ENCODE measurements around the gene UFD1. TPM values are rescaled to one million over a fixed set of nuclear protein-coding genes. Genes with fewer than 3 reads are reported as not detected.

The UFD1 gene
- total RNA-seq, 1 experiment from 2014 or later = 62.3 TPM

GRCh38 chr22:19455033-19455432, 24.0 kb downstream of the UFD1 start:
- no peaks in the 10 kb centered on the region for H3K9me3 Mint-ChIP-seq (ENCODE audit: unreplicated experiment)
- intact Hi-C loops (cut with micrococcal nuclease) = no loop called here
- ChIA-PET POLR2A (interaction anchor here (1.3 kb wide), 1 partner anchor 8 kb away, joined by 4 read pairs; no protein-coding TSS in a partner anchor), CTCF (no interaction called here)
- no peaks in the 10 kb centered on the region for H3K27me3 Mint-ChIP-seq (ENCODE audit: insufficient read depth, unreplicated experiment)
- peaks cover 72% of the 10 kb centered on the region for H3K36me3 Mint-ChIP-seq (ENCODE audit: insufficient read depth, unreplicated experiment)
- DNase-seq (ENCODE audit: unreplicated experiment) = no peak
- no TSS peak for BruUV-seq (replicated peaks)
- TF ChIP-seq, protein P1, sequence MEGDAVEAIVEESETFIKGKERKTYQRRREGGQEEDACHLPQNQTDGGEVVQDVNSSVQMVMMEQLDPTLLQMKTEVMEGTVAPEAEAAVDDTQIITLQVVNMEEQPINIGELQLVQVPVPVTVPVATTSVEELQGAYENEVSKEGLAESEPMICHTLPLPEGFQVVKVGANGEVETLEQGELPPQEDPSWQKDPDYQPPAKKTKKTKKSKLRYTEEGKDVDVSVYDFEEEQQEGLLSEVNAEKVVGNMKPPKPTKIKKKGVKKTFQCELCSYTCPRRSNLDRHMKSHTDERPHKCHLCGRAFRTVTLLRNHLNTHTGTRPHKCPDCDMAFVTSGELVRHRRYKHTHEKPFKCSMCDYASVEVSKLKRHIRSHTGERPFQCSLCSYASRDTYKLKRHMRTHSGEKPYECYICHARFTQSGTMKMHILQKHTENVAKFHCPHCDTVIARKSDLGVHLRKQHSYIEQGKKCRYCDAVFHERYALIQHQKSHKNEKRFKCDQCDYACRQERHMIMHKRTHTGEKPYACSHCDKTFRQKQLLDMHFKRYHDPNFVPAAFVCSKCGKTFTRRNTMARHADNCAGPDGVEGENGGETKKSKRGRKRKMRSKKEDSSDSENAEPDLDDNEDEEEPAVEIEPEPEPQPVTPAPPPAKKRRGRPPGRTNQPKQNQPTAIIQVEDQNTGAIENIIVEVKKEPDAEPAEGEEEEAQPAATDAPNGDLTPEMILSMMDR (IDR thresholded peaks at IDR 0.05; ENCODE audit: unreplicated experiment) = no peak
- no peak overlapping the region for H3K4me3 Mint-ChIP-seq (ENCODE audit: unreplicated experiment)
- peaks cover 9% of the 10 kb centered on the region for H3K4me1 Mint-ChIP-seq (ENCODE audit: insufficient read depth, unreplicated experiment)
- no peak overlapping the region for H3K27ac Mint-ChIP-seq (ENCODE audit: low read depth, unreplicated experiment)

- H3K27me3 Mint-ChIP-seq (ENCODE audit: insufficient read depth, unreplicated experiment) = no peaks in the 10 kb centered on the region
- TF ChIP-seq, protein P1 (IDR thresholded peaks at IDR 0.05; ENCODE audit: unreplicated experiment) = no peak
- H3K27ac Mint-ChIP-seq (ENCODE audit: low read depth, unreplicated experiment) = no peak overlapping the region
- H3K4me1 Mint-ChIP-seq (ENCODE audit: insufficient read depth, unreplicated experiment) = peaks cover 9% of the 10 kb centered on the region
- H3K9me3 Mint-ChIP-seq (ENCODE audit: unreplicated experiment) = no peaks in the 10 kb centered on the region
- H3K4me3 Mint-ChIP-seq (ENCODE audit: unreplicated experiment) = no peak overlapping the region
- DNase-seq (ENCODE audit: unreplicated experiment) = no peak
- ChIA-PET POLR2A (no interaction called here), CTCF (no interaction called here)
- no TSS peak for BruUV-seq (replicated peaks)
- intact Hi-C loops (cut with micrococcal nuclease) = no loop called here
- H3K36me3 Mint-ChIP-seq (ENCODE audit: insufficient read depth, unreplicated experiment) = peaks cover 67% of the 10 kb centered on the region
These were observed 24.8 kb downstream of the UFD1 start for GRCh38 chr22:19454156-19454555.

DNA sequence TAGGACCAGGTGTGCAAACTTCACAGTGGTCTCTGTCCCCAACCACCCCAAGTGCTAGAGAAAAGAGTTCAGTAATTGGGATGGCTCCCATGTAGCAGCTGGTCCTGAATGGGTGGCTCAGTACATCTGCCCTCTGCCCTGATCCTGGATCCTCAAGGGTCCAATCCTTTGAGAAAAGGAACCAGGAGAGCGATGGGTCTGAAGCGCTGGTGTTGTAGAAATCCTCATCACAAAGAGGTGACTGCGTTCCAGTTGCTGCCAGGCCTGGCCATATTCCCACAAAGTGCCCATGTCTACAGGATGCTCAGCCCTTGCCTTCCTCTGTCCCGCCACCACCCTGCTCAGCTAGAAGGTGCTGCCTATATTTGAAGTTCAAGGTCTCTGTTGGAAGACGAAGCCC, 25.3 kb downstream of the UFD1 start:
- H3K4me3 Mint-ChIP-seq (ENCODE audit: unreplicated experiment) = no peak overlapping the region
- peaks cover 67% of the 10 kb centered on the region for H3K36me3 Mint-ChIP-seq (ENCODE audit: insufficient read depth, unreplicated experiment)
- TF ChIP-seq, protein P1 (IDR thresholded peaks at IDR 0.05; ENCODE audit: unreplicated experiment) = no peak
- H3K9me3 Mint-ChIP-seq (ENCODE audit: unreplicated experiment) = no peaks in the 10 kb centered on the region
- no TSS peak for BruUV-seq (replicated peaks)
- no peaks in the 10 kb centered on the region for H3K27me3 Mint-ChIP-seq (ENCODE audit: insufficient read depth, unreplicated experiment)
- H3K4me1 Mint-ChIP-seq (ENCODE audit: insufficient read depth, unreplicated experiment) = peaks cover 9% of the 10 kb centered on the region
- POLR2A ChIA-PET = interaction anchor here (1.6 kb wide), 1 partner anchor 11 kb away, joined by 4 read pairs; no protein-coding TSS in a partner anchor
- CTCF ChIA-PET = interaction anchor here (0.6 kb wide), 1 partner anchor 295 kb away, joined by 3 read pairs; no protein-coding TSS in a partner anchor
- no peak overlapping the region for H3K27ac Mint-ChIP-seq (ENCODE audit: low read depth, unreplicated experiment)
- DNase-seq (ENCODE audit: unreplicated experiment) = no peak
- intact Hi-C loops (cut with micrococcal nuclease) = no loop called here

DNA sequence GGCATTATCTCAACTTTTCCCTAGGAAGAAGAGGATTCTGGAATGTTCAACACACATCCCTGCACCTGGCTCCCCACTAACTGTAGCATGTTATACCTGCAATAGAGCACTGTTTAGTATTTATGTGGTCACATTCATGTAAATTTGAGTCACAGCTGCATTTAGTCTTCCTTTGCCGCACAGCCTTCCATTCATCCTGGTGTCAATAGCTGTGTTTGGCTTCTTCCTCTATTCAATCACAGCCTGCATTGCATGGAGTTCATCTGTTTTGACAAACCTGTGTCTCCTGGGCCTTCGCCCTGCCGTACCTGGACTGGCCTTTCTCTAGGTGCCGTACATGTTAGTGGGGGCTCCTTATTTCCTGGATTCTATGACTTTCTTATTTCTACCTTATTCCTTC, 27.4 kb downstream of the UFD1 start:
- POLR2A ChIA-PET = interaction anchor here (0.9 to 1.1 kb wide), 2 partner anchors 20 to 27 kb away, joined by 4 to 5 read pairs; partner anchors contain the start of genes CDC45, HIRA and UFD1
- H3K9me3 Mint-ChIP-seq (ENCODE audit: unreplicated experiment) = no peaks in the 10 kb centered on the region
- peaks cover 18% of the 10 kb centered on the region for H3K4me1 Mint-ChIP-seq (ENCODE audit: insufficient read depth, unreplicated experiment)
- H3K27ac Mint-ChIP-seq (ENCODE audit: low read depth, unreplicated experiment) = no peak overlapping the region
- H3K4me3 Mint-ChIP-seq (ENCODE audit: unreplicated experiment) = no peak overlapping the region
- peaks cover 53% of the 10 kb centered on the region for H3K36me3 Mint-ChIP-seq (ENCODE audit: insufficient read depth, unreplicated experiment)
- no peaks in the 10 kb centered on the region for H3K27me3 Mint-ChIP-seq (ENCODE audit: insufficient read depth, unreplicated experiment)
- CTCF ChIA-PET = interaction anchor here (0.6 to 0.7 kb wide), 2 partner anchors 17 to 37 kb away, joined by 3 to 4 read pairs; no protein-coding TSS in a partner anchor
- BruUV-seq (replicated peaks) = no TSS peak
- DNase-seq (ENCODE audit: unreplicated experiment) = no peak
- TF ChIP-seq, protein P1 (IDR thresholded peaks at IDR 0.05; ENCODE audit: unreplicated experiment) = no peak
- intact Hi-C loops (cut with micrococcal nuclease) = no loop called here
